22Rv1 (cell line): ENCODE results near the gene E2F1.

Experiments used
- H3K27ac ChIP-seq: fragments of 450-650 bp; 2 replicates; pipeline ENCODE4 v1.5.1; 2017
- ZFX ChIP-seq: fragments of 450-650 bp; IDR thresholded peaks from 2 replicates; pipeline ENCODE4 v1.6.1; 2017; ENCODE audit warnings: antibody characterized with exemption, borderline replicate concordance
- TF ChIP-seq, protein P1 (sequence below): fragments of 450-650 bp; IDR thresholded peaks from 2 replicates; pipeline ENCODE4 v1.5.1; 2017; ENCODE audit warnings: mild to moderate bottlenecking

Gene E2F1

DNA sequence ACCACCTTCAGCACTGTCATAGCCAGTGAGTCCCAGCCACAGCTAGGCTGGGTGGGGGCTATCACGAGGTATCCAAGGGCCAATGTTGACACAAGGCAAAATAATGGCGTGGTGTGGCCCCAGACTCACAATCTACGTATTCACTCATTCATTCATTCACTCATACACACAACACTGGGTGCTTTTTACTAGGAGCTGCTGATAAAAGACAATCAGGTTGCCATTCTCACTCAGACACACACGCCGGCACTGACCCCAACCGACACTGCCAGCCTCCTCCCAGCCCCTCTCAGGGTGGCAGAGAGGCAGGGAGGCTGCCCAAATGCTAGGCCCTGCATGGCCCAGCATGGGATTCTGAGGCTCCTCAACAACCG lies 25.5 kb downstream of the E2F1 start:
- H3K27ac ChIP-seq: no peak overlapping the region
- no peak for TF ChIP-seq ZFX
- TF ChIP-seq, protein P1, sequence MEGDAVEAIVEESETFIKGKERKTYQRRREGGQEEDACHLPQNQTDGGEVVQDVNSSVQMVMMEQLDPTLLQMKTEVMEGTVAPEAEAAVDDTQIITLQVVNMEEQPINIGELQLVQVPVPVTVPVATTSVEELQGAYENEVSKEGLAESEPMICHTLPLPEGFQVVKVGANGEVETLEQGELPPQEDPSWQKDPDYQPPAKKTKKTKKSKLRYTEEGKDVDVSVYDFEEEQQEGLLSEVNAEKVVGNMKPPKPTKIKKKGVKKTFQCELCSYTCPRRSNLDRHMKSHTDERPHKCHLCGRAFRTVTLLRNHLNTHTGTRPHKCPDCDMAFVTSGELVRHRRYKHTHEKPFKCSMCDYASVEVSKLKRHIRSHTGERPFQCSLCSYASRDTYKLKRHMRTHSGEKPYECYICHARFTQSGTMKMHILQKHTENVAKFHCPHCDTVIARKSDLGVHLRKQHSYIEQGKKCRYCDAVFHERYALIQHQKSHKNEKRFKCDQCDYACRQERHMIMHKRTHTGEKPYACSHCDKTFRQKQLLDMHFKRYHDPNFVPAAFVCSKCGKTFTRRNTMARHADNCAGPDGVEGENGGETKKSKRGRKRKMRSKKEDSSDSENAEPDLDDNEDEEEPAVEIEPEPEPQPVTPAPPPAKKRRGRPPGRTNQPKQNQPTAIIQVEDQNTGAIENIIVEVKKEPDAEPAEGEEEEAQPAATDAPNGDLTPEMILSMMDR: no peak

- H3K27ac ChIP-seq: no peak overlapping the region
- TF ChIP-seq, protein P1: no peak
- TF ChIP-seq ZFX: no peak
These were observed 26.0 kb downstream of the E2F1 start for GRCh38 chr20:33660035-33660684.

DNA sequence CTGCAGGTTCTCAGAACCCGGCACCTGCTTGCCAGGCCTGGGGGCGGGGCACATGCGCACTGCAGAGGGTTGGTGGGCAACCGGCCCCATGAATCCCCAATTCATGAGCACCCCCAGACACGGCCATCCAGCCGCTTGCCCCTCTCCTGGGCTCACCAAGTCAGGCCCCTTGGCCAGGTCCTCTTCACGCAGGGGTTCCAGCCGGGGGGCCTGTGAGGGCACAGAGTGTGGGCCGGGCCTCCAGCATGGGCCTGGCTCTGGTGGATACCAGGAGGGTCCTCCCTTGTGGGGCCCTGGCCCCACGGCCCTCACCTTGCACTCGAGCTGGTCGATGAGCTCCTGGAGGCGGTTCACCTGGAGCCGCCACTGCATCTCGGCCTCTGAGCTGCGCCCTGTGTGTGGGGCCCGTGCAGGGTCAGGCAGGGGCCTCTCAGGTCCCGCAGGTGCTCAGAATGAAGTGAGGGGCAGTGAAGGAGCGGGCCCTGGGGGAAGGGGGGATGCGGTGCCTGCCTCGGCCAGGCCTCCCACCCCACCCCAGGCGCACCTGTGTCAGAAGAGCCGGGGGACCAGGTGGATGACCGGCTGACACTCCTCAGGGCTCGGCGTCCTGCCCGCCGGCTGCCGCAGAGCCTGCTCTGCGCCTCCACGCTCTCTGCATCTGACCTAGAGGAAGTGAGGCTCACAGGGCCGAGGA lies 26.7 kb downstream of the E2F1 start:
- TF ChIP-seq ZFX: no peak
- TF ChIP-seq, protein P1: no peak
- no peak overlapping the region for H3K27ac ChIP-seq

DNA sequence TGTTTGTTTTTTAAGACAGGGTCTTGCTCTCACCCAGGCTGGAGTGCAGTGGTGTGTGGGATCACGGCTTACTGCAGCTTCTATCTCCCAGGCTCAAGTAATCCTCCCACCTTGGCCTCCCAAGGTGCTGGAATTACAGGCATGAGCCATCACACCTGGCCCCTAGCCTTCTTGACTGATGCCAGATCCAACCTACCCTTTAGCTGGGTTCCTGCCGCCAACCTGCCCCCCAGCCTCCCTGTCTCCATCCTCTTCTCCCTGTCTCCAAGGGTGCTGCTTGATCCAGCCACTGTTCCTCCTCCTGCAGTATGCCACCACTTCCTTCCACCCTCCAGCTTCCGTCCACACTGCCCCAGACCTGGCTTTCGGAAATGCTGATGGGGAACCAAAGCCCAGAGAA lies 27.3 kb downstream of the E2F1 start:
- TF ChIP-seq, protein P1: no peak
- no peak for TF ChIP-seq ZFX

GRCh38 chr20:33658510-33658909 lies 27.7 kb downstream of the E2F1 start:
- TF ChIP-seq ZFX: no peak
- TF ChIP-seq, protein P1: no peak
- no peak overlapping the region for H3K27ac ChIP-seq

More for the DNA sequence above, 27.3 kb downstream of the E2F1 start:
- H3K27ac ChIP-seq: no peak overlapping the region

- no peak for TF ChIP-seq ZFX
- TF ChIP-seq, protein P1: no peak
These were observed 28.5 kb downstream of the E2F1 start for GRCh38 chr20:33657704-33658095.

DNA sequence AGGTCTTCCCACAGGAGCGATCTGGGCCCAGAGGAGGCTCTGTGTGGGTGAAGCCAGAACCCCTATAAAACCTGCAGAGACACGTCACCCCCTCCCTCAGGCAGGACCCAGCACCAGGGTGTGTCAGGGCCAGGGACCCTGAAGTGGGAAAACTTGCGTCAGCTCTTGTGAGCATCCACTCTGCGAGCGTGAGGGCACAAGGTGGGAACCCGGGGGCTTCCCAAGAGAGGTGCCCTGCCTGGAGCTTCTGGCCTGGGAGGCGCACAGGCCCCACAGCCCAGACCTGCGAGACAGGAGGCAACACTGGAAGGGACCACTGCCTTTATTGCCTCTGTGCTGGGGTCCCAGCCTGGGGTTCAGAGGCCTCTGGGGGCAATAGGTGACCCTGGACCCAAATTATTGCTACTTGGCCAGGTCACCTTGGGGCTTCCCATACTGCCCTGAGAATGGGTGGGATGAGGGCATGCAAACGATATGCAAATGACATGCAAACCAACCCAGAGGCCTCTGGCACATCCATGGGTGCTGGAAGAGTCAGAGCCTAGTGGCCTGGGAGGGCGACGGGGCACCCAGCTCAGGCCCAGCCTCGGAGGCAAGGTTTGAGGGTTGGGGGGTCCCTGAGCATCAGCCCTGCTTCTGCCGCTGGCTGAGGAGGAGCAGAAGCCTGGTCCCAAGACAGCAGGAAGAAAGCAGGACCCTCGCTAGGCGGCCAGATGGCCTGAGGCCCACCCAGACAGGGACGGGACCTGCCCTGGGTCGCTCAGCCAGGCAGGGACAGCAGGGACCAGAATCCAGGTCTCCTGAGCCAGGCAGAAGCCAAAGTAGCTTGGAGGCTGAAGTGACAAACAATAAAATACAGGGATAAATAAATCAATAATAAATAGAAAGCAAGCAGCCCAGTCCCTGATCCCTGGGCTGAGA lies 29.1 kb downstream of the E2F1 start:
- TF ChIP-seq, protein P1: no peak
- TF ChIP-seq ZFX: no peak
- H3K27ac ChIP-seq: no peak overlapping the region

More at GRCh38 chr20:33657704-33658095, 28.5 kb downstream of the E2F1 start:
- no peak overlapping the region for H3K27ac ChIP-seq
